Mesodermal cell (in vitro differentiated cells): ENCODE data around the gene KNDC1.

Experiments used
- H3K27ac ChIP-seq: 2 replicates; pipeline ENCODE4 v1.7.0; 2013; ENCODE audit warnings: mild to moderate bottlenecking, low read depth, low read length, moderate library complexity; ENCODE audit not compliant: severe bottlenecking
- H3K36me3 ChIP-seq: 2 replicates; pipeline ENCODE4 v1.7.1; 2013; ENCODE audit warnings: mild to moderate bottlenecking, low read length, moderate library complexity; ENCODE audit not compliant: control insufficient read depth, insufficient read depth
- H3K4me1 ChIP-seq: one replicate; pipeline ENCODE4 v1.7.1; 2013; ENCODE audit warnings: mild to moderate bottlenecking, low read length; ENCODE audit not compliant: insufficient read depth, control insufficient read depth, poor library complexity, severe bottlenecking
- H3K4me3 ChIP-seq: 2 replicates; pipeline ENCODE4 v1.7.0; 2013; ENCODE audit warnings: low read length, control low read depth, mild to moderate bottlenecking; ENCODE audit not compliant: insufficient read depth, poor library complexity, severe bottlenecking; ENCODE audit errors: extremely low read depth
- H3K9me3 ChIP-seq: 2 replicates; pipeline ENCODE4 v1.7.1; 2013; ENCODE audit warnings: mild to moderate bottlenecking, low read length, moderate library complexity; ENCODE audit not compliant: control insufficient read depth
- WGBS, 2 experiments: methylation state at CpG; one replicate each; pipeline ENCODE4 v1.1.5; 2013; ENCODE audit warnings: missing lambda C conversion rate in 2 of 2; ENCODE audit not compliant: insufficient coverage in 2 of 2; 5-methylcytosine and 5-hydroxymethylcytosine counted together

The KNDC1 gene

DNA sequence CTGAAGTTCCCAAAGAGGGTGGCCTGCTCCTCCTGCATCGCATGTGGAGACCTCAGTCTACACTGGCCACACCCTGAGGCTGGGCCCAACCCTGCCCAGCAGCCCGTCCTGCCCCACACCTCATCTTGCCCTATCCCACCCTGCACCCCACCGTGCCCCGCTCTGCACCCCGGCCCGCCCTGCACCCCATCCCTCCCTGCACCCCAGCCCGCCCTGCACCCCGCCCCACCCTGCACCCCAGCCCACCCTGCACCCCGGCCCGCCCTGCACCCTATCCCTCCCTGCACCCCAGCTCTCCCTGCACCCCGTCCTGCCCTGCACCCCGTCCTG is 92.2 kb downstream of the KNDC1 start:
- H3K9me3 ChIP-seq: no peaks in the 10 kb centered on the region
- no peak overlapping the region for H3K4me3 ChIP-seq
- H3K36me3 ChIP-seq: no peaks in the 10 kb centered on the region
- peaks cover 2% of the 10 kb centered on the region for H3K4me1 ChIP-seq
- 85 to 100% methylated on average over 2 to 3 of the region's 12 CpGs for WGBS, 2 experiments
- no peak overlapping the region for H3K27ac ChIP-seq

- WGBS, 2 experiments: 93 to 95% methylated on average over 19 to 21 of the region's 22 CpGs
- no peak overlapping the region for H3K4me3 ChIP-seq
Observed at GRCh38 chr10:133253361-133253955, 93.4 kb downstream of the KNDC1 start.

GRCh38 chr10:133254421-133255120 is 94.6 kb downstream of the KNDC1 start:
- H3K4me3 ChIP-seq: no peak overlapping the region
- no peaks in the 10 kb centered on the region for H3K36me3 ChIP-seq
- H3K9me3 ChIP-seq: no peaks in the 10 kb centered on the region
- peaks cover 12% of the 10 kb centered on the region for H3K4me1 ChIP-seq
- WGBS, 2 experiments: 84 to 88% methylated on average over 9 to 13 of the region's 13 CpGs
- H3K27ac ChIP-seq: no peak overlapping the region

More at GRCh38 chr10:133253361-133253955, 93.4 kb downstream of the KNDC1 start:
- H3K27ac ChIP-seq: no peak overlapping the region
- peaks cover 8% of the 10 kb centered on the region for H3K4me1 ChIP-seq
- H3K9me3 ChIP-seq: no peaks in the 10 kb centered on the region
- no peaks in the 10 kb centered on the region for H3K36me3 ChIP-seq

DNA sequence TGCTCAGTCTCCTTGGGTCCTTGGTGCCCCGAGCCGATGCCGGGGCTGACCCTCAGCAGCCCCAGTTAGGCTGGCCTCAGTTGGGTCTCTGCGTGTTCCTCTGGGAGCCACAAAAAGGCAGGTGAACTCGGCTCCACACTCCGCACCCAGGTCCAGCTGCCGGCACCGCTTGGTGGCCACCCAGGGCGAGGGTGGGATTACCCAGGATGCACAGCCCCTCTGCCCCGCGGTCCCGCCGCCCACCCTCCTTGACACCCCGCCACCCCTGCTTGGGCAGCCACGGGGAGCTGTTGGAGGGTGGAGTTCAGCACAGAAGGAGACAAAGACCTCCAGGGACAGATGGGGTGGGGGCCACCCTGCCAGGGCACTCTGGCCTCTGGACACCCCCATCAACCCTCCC is 95.3 kb downstream of the KNDC1 start:
- no peaks in the 10 kb centered on the region for H3K36me3 ChIP-seq
- WGBS, 2 experiments: 92% methylated on average over 9 to 10 of the region's 15 CpGs
- peaks cover 12% of the 10 kb centered on the region for H3K4me1 ChIP-seq
- no peaks in the 10 kb centered on the region for H3K9me3 ChIP-seq
- H3K27ac ChIP-seq: no peak overlapping the region
- no peak overlapping the region for H3K4me3 ChIP-seq

- H3K9me3 ChIP-seq: no peaks in the 10 kb centered on the region
- no peak overlapping the region for H3K27ac ChIP-seq
- WGBS, 2 experiments: 7 to 8% methylated on average over 19 to 27 of the region's 27 CpGs
- peaks cover 21% of the 10 kb centered on the region for H3K4me1 ChIP-seq
- peak overlapping the region; percentile 5 for H3K4me3 ChIP-seq
- H3K36me3 ChIP-seq: no peaks in the 10 kb centered on the region
Observed at GRCh38 chr10:133257489-133258065, 97.6 kb downstream of the KNDC1 start.

- WGBS, 2 experiments: 82 to 88% methylated on average over 16 to 18 of the region's 21 CpGs
Observed at GRCh38 chr10:133258066-133258817, 98.2 kb downstream of the KNDC1 start.

DNA sequence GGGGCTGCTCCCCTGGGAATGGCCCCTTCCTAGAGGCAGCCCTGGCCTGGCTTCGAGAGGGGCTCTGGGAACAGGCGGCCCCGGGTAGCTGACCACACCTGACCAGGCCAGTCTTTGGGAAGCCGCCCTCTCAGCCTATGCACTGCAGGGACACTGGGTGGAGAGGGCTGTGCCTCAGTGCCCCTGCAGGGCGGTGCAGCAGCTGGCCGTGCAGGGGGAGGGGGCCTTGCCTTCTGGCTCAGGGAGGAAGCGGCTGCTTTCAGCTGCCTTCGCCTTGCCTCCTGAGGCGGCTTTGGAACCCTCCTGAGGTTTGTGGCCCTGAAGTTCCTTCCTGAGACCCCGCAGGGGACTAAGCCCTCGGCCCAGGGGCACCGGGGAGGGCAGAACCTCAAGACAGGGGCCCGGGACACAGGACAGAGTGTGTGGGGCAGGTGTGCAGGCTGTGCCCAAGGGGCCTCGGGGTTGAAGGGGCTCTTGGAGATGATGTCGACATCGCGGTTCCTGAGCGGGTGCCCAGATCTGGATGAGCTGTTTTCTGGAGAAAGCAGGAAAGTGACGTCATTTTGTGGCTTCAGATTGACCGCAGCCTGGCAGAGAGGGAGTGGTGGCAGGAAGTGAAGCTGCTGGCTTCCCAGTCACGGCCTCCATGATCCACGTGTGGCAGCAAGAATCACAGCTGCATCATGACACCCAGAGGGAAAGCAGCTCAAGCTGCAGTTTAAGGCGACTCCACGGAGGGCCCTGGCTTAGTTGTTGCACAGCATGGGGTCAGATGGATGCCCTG is 99.0 kb downstream of the KNDC1 start:
- Histone ChIP-seq H3K36me3 (no peaks in the 10 kb centered on the region), H3K4me3 (no peak overlapping the region), H3K9me3 (no peaks in the 10 kb centered on the region), H3K27ac (no peak overlapping the region), H3K4me1 (peaks cover 21% of the 10 kb centered on the region)
- 87% methylated on average over 17 to 24 of the region's 24 CpGs for WGBS, 2 experiments

More at GRCh38 chr10:133258066-133258817, 98.2 kb downstream of the KNDC1 start:
- H3K36me3 ChIP-seq: no peaks in the 10 kb centered on the region
- no peak overlapping the region for H3K27ac ChIP-seq
- H3K4me3 ChIP-seq: no peak overlapping the region
- H3K4me1 ChIP-seq: peaks cover 21% of the 10 kb centered on the region
- H3K9me3 ChIP-seq: no peaks in the 10 kb centered on the region

DNA sequence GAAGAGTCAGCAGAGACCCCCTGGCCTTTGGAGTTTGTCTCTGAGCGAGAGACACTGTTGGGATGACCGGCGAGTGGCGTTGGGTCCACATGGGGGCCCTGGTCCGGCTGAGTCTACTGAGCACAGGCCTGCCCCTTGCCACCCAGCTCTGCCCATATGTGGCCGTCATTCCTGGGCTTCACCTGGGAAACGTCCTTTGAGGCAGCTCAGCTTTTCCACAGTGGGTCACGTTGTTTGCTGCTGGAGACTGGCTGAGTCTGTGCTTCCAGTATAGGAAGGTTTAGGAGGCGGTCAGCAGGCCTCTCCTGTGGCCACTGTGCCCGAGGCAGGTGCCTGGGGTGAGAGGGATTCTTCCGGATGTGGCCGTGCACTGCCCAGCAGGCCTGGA is 99.6 kb downstream of the KNDC1 start:
- 78 to 84% methylated on average over 11 to 12 of the region's 12 CpGs for WGBS, 2 experiments
- Histone ChIP-seq H3K27ac (no peak overlapping the region), H3K4me3 (no peak overlapping the region), H3K9me3 (no peaks in the 10 kb centered on the region), H3K4me1 (peaks cover 24% of the 10 kb centered on the region), H3K36me3 (no peaks in the 10 kb centered on the region)

- peak overlapping the region; percentile 57 for H3K4me3 ChIP-seq
- H3K27ac ChIP-seq: no peak overlapping the region
- no peaks in the 10 kb centered on the region for H3K36me3 ChIP-seq
- H3K4me1 ChIP-seq: peaks cover 26% of the 10 kb centered on the region
- H3K9me3 ChIP-seq: no peaks in the 10 kb centered on the region
- 42 to 60% methylated on average over 22 to 46 of the region's 50 CpGs for WGBS, 2 experiments
Observed at GRCh38 chr10:133260895-133261725, 101.1 kb downstream of the KNDC1 start.
